DOHH2 (cell line): ENCODE measurements around the gene SHROOM3.

Experiments
- H3F3A ChIP-seq: fragments of 200-600 bp; sonication (generic), shearing (Covaris generic); 2 replicates; pipeline ENCODE4 v1.6.0; 2016; ENCODE audit warnings: antibody characterized with exemption, mild to moderate bottlenecking; ENCODE audit not compliant: control insufficient read depth, insufficient read depth
- H3K27ac ChIP-seq: fragments of 200-600 bp; sonication (generic); 2 replicates; pipeline ENCODE4 v1.5.1; 2014; ENCODE audit warnings: low read depth, mild to moderate bottlenecking, low read length, moderate library complexity
- H3K27me3 ChIP-seq: fragments of 200-600 bp; sonication (generic); 2 replicates; pipeline ENCODE4 v1.6.1; 2014; ENCODE audit warnings: mild to moderate bottlenecking, low read length, mixed read lengths; ENCODE audit not compliant: control insufficient read depth
- H3K36me3 ChIP-seq: fragments of 200-600 bp; sonication (generic); 2 replicates; pipeline ENCODE4 v1.6.1; 2014; ENCODE audit warnings: mild to moderate bottlenecking, low read length, moderate library complexity, mixed read lengths; ENCODE audit not compliant: control insufficient read depth
- H3K4me1 ChIP-seq: fragments of 200-600 bp; sonication (generic); 2 replicates; pipeline ENCODE4 v1.6.1; 2014; ENCODE audit warnings: mild to moderate bottlenecking, low read length, mixed read lengths; ENCODE audit not compliant: control insufficient read depth
- H3K4me2 ChIP-seq: fragments of 200-600 bp; sonication (generic); 2 replicates; pipeline ENCODE4 v1.6.0; 2014; ENCODE audit warnings: mild to moderate bottlenecking, low read length, moderate library complexity
- H3K4me3 ChIP-seq: fragments of 200-600 bp; sonication (generic); 2 replicates; pipeline ENCODE4 v1.5.1; 2014; ENCODE audit warnings: mild to moderate bottlenecking, low read length, mixed read lengths
- H3K79me2 ChIP-seq: fragments of 200-600 bp; sonication (generic); 2 replicates; pipeline ENCODE4 v1.6.1; 2014; ENCODE audit warnings: mild to moderate bottlenecking, low read length, mixed read lengths; ENCODE audit not compliant: control insufficient read depth
- H3K9me2 ChIP-seq: fragments of 200-600 bp; sonication (generic); replicated peaks from 2 replicates; pipeline ENCODE4 v1.6.1; 2014; ENCODE audit warnings: mild to moderate bottlenecking, low read length, mixed read lengths; ENCODE audit not compliant: control insufficient read depth
- H3K9me3 ChIP-seq: fragments of 200-600 bp; sonication (generic); 2 replicates; pipeline ENCODE4 v1.6.1; 2014; ENCODE audit warnings: antibody characterized with exemption, low read length, mixed read lengths; ENCODE audit not compliant: control insufficient read depth, insufficient read depth
- H4K20me1 ChIP-seq: fragments of 200-600 bp; sonication (generic); 2 replicates; pipeline ENCODE4 v1.6.0; 2014; ENCODE audit warnings: low read depth, mild to moderate bottlenecking, antibody characterized with exemption, low read length, moderate library complexity; ENCODE audit not compliant: control insufficient read depth, insufficient read depth
- EZH2phosphoT487 ChIP-seq: fragments of 200-600 bp; sonication (generic); IDR thresholded peaks from 2 replicates; pipeline ENCODE4 v1.6.1; 2017; ENCODE audit warnings: borderline replicate concordance, mild to moderate bottlenecking, antibody characterized with exemption, low read length, moderate library complexity, mixed read lengths
- TF ChIP-seq, protein P1 (sequence below): fragments of 200-600 bp; sonication (generic); IDR thresholded peaks from one replicate; pipeline ENCODE4 v1.5.1; 2014; ENCODE audit warnings: antibody characterized with exemption, mild to moderate bottlenecking, low read depth, low read length; ENCODE audit not compliant: poor library complexity, severe bottlenecking

Gene SHROOM3

DNA sequence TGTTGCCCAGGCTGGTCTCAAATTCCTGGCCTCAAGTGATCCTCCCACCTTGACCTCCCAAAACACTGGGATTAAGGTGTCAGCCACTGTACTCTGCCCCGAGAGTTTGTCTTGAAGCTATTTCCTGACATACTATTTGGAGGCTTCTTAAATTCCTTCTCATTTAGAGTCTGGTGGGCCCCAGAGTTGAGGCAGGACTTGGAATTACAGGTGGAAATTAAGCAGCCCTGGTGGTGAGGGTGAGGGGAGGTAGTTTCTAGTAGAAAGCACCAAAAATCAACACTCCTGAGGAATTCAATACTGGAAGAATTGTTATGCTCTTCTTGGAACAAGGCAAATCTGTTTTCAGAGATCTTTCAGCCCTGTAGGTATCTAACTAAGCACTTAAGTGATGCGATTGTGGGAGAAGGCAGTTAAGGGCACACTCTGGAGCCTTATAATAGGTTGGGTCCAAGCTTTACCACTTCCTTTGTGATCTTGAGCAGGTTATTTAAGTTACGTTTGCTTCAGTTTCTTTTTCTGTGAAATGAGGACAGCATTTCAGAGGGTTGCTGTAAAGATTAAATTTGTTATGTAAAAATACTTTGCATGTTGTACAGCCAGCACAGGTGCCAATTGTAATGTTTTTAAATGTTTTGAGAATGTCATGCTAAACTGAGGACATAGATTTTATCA lies 262.2 kb downstream of the SHROOM3 start:
- Histone ChIP-seq H3K4me3 (no peak overlapping the region), H3K4me2 (no peak overlapping the region), H3K36me3 (no peaks in the 10 kb centered on the region), H3K9me2 (no peaks in the 10 kb centered on the region), H3K9me3 (no peaks in the 10 kb centered on the region), H3F3A (no peaks in the 10 kb centered on the region), H3K27ac (no peak overlapping the region), H3K27me3 (no peaks in the 10 kb centered on the region; the same call in 1 of the 2 replicates), H4K20me1 (no peaks in the 10 kb centered on the region), H3K4me1 (no peaks in the 10 kb centered on the region), H3K79me2 (no peaks in the 10 kb centered on the region)
- TF ChIP-seq, protein P1, sequence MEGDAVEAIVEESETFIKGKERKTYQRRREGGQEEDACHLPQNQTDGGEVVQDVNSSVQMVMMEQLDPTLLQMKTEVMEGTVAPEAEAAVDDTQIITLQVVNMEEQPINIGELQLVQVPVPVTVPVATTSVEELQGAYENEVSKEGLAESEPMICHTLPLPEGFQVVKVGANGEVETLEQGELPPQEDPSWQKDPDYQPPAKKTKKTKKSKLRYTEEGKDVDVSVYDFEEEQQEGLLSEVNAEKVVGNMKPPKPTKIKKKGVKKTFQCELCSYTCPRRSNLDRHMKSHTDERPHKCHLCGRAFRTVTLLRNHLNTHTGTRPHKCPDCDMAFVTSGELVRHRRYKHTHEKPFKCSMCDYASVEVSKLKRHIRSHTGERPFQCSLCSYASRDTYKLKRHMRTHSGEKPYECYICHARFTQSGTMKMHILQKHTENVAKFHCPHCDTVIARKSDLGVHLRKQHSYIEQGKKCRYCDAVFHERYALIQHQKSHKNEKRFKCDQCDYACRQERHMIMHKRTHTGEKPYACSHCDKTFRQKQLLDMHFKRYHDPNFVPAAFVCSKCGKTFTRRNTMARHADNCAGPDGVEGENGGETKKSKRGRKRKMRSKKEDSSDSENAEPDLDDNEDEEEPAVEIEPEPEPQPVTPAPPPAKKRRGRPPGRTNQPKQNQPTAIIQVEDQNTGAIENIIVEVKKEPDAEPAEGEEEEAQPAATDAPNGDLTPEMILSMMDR: no peak
- no peak for TF ChIP-seq EZH2phosphoT487

DNA sequence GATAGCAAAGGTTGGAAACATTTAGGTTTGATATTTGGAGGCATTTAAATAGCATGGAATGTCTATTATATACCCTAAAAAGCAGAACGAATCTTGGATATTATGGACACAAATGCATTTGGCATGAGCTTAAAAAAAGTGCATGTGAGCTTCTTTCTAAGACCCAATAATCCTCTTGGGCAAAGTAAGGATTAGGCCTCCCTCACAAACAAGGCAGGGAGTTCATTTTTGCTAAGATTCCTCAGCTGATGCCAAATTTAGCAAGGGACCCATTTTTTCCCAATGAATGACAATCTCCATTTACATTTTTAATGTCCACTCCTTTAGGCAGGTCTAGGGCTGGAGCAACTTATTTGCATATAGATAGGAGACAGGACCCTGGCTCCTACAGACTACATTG lies 263.1 kb downstream of the SHROOM3 start:
- Histone ChIP-seq H3K9me3 (no peaks in the 10 kb centered on the region), H3K27ac (no peak overlapping the region), H4K20me1 (no peaks in the 10 kb centered on the region), H3K4me2 (no peak overlapping the region), H3K27me3 (no peaks in the 10 kb centered on the region), H3K4me1 (no peaks in the 10 kb centered on the region), H3K4me3 (no peak overlapping the region), H3K79me2 (no peaks in the 10 kb centered on the region), H3K36me3 (no peaks in the 10 kb centered on the region), H3K9me2 (no peaks in the 10 kb centered on the region), H3F3A (no peaks in the 10 kb centered on the region)
- TF ChIP-seq, protein P1: no peak
- TF ChIP-seq EZH2phosphoT487: no peak

DNA sequence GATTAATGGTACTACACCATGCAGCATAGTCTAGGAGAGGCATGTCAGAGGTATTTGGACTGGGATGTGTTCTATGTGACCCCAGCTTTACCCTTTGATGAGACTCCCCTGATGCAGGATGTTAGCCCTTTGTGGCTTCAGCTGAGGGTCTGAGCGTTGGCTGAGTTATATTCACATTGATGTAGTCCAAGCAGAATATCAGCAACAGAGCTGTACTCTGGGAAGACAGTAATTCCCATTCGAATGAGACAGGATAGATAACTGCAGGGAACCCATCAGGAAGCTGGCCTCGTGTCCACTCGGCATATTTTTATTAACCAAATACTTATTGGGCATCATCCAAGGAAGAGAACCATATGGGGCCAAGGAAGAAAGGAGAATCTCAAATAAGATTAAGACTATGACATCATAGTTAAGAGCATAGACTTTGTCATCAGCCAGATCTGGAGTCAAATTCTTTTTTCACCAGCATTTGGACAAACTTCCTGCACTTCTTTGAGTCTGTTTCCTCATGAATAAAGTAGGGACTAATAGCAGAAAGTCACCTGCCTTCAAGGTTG lies 264.8 kb downstream of the SHROOM3 start:
- H3K9me2 ChIP-seq: no peaks in the 10 kb centered on the region
- H3K79me2 ChIP-seq: no peaks in the 10 kb centered on the region
- no peak overlapping the region for H3K4me2 ChIP-seq
- H3K27ac ChIP-seq: no peak overlapping the region
- H3K4me3 ChIP-seq: no peak overlapping the region
- no peaks in the 10 kb centered on the region for H3K9me3 ChIP-seq
- H3F3A ChIP-seq: no peaks in the 10 kb centered on the region
- no peaks in the 10 kb centered on the region for H4K20me1 ChIP-seq
- no peaks in the 10 kb centered on the region; the same call in 1 of the 2 replicates for H3K27me3 ChIP-seq
- no peak for TF ChIP-seq EZH2phosphoT487
- TF ChIP-seq, protein P1: no peak
- no peaks in the 10 kb centered on the region for H3K36me3 ChIP-seq
- H3K4me1 ChIP-seq: no peaks in the 10 kb centered on the region
